ENCODE measurements around the gene ARRDC2. TPM values are rescaled to one million over a fixed set of nuclear protein-coding genes. Genes with fewer than 3 reads are reported as not detected.

Gene ARRDC2
- total and polyA plus RNA-seq, 8 donors, result 3.8 to 34.8 (median 9.6) TPM

- Histone ChIP-seq H3K4me1 (peaks cover 0 to under 1% (median 0%) of the 10 kb centered on the region in 3 donors), H3K4me3 (no peak overlapping the region), H3K9me3 (no peaks in the 10 kb centered on the region), H3K27ac (peak overlapping the region in 2 of 4 donors; percentile 61 to 64), H3K36me3 (peaks cover 0 to 3% (median 0%) of the 10 kb centered on the region in 3 donors), H3K27me3 (no peaks in the 10 kb centered on the region)
- no peak for FAIRE-seq
- 62 to 65% methylated on average over 17 of the region's 17 CpGs for WGBS, 2 donors
- peak; percentile 33 to 43 (median 38) for ATAC-seq
- TF ChIP-seq CTCF (IDR thresholded peaks at IDR 0.05), result no peak
- intact Hi-C loops (cut with DNase I), result loop anchor here in 1 of 3 donors (5.0 kb wide), 1 partner anchor 49 kb away; no protein-coding TSS in a partner anchor
- DNase-seq, result peak in 1 of 6 donors; percentile 23
These were observed 5.5 kb downstream of the ARRDC2 start for GRCh38 chr19:18013210-18014111.

GRCh38 chr19:18014197-18014596 lies 6.2 kb downstream of the ARRDC2 start:
- FAIRE-seq (no peak), DNase-seq (no peak), ATAC-seq (no peak)
- Histone ChIP-seq H3K9me3 (no peaks in the 10 kb centered on the region), H3K4me3 (no peak overlapping the region), H3K27me3 (no peaks in the 10 kb centered on the region), H3K4me1 (no peaks in the 10 kb centered on the region), H3K27ac (peak overlapping the region in 1 of 4 donors; percentile 61), H3K36me3 (peaks cover 0 to 3% (median 0%) of the 10 kb centered on the region in 3 donors)
- WGBS, 2 donors, result 86 to 97% methylated on average over 6 of the region's 6 CpGs
- intact Hi-C loops (cut with DNase I), result loop anchor here in 1 of 3 donors (5.0 kb wide), 1 partner anchor 48 kb away; no protein-coding TSS in a partner anchor
- no peak for TF ChIP-seq CTCF (IDR thresholded peaks at IDR 0.05)

GRCh38 chr19:18016209-18016910 lies 8.4 kb downstream of the ARRDC2 start:
- Histone ChIP-seq H3K4me1 (peaks cover 0 to 13% (median 3%) of the 10 kb centered on the region in 3 donors), H3K27me3 (no peaks in the 10 kb centered on the region), H3K4me3 (no peak overlapping the region), H3K9me3 (no peaks in the 10 kb centered on the region), H3K36me3 (peaks cover 0 to 3% (median 0%) of the 10 kb centered on the region in 3 donors), H3K27ac (peak overlapping the region in 2 of 4 donors; percentile 46 to 60)
- ATAC-seq, result no peak
- intact Hi-C loops (cut with DNase I), result no loop called here
- no peak for TF ChIP-seq CTCF (IDR thresholded peaks at IDR 0.05)
- FAIRE-seq, result no peak
- 80 to 92% methylated on average over 14 of the region's 14 CpGs for WGBS, 2 donors
- DNase-seq, result no peak

GRCh38 chr19:18017275-18018083 lies 9.5 kb downstream of the ARRDC2 start:
- Histone ChIP-seq H3K27ac (peak overlapping the region in 2 of 4 donors; percentile 46 to 60), H3K4me3 (no peak overlapping the region), H3K9me3 (no peaks in the 10 kb centered on the region), H3K36me3 (peaks cover 0 to 3% (median 0%) of the 10 kb centered on the region in 3 donors), H3K27me3 (no peaks in the 10 kb centered on the region), H3K4me1 (peaks cover 0 to 23% (median 3%) of the 10 kb centered on the region in 3 donors)
- intact Hi-C loops (cut with DNase I), result no loop called here
- WGBS, 2 donors, result 79% methylated on average over 15 of the region's 15 CpGs
- FAIRE-seq (no peak), DNase-seq (no peak), ATAC-seq (no peak)
- TF ChIP-seq CTCF (IDR thresholded peaks at IDR 0.05), result no peak

Measured in pancreas (tissue), 10 donors.